Lung (tissue), 12 donors: ENCODE data around the gene CACNG1. TPM values are rescaled to one million over a fixed set of nuclear protein-coding genes. Genes with fewer than 3 reads are reported as not detected.

Source experiments
- ATAC-seq: fragments of 200-7000 bp; cut with Tn5 transposase; one replicate; pipeline ENCODE4 v1.9.1; 2020; ENCODE audit warnings: moderate number of reproducible peaks; ENCODE audit not compliant: insufficient read depth, low FRiP score
- DNase-seq, 3 donors: peaks; one replicate each; pipeline ENCODE4 v3.0.0-alpha.2; 2013 to 2017
- H3K27ac ChIP-seq, 2 donors: one replicate each; pipeline ENCODE4 v1.5.1; 2013; ENCODE audit warnings: mild to moderate bottlenecking in 2 of 2, moderate library complexity in 2 of 2, control low read depth in 1 of 2, inconsistent platforms in 1 of 2, low read depth in 1 of 2, low read length in 1 of 2
- H3K27me3 ChIP-seq, 3 donors: one replicate each; pipeline ENCODE4 v1.5.1; 2013; ENCODE audit warnings: low read length in 2 of 3; ENCODE audit not compliant: control insufficient read depth in 3 of 3, insufficient read depth in 3 of 3
- H3K36me3 ChIP-seq, 4 donors: one replicate each; pipeline ENCODE4 v1.5.1; 2013; ENCODE audit warnings: low read length in 4 of 4, mild to moderate bottlenecking in 1 of 4, moderate library complexity in 1 of 4; ENCODE audit not compliant: control insufficient read depth in 4 of 4, insufficient read depth in 4 of 4
- H3K4me1 ChIP-seq, 5 donors: one replicate each; pipeline ENCODE4 v1.5.1; 2013; ENCODE audit warnings: low read length in 5 of 5, mild to moderate bottlenecking in 2 of 5, moderate library complexity in 1 of 5; ENCODE audit not compliant: control insufficient read depth in 5 of 5, insufficient read depth in 5 of 5
- H3K4me3 ChIP-seq: one replicate; pipeline ENCODE4 v1.5.1; 2013; ENCODE audit warnings: mild to moderate bottlenecking, control low read depth, moderate library complexity
- H3K9ac ChIP-seq, 2 donors: one replicate each; pipeline ENCODE4 v1.5.1; 2013; ENCODE audit warnings: low read length in 2 of 2, control low read depth in 1 of 2; ENCODE audit not compliant: insufficient read depth in 1 of 2
- H3K9me3 ChIP-seq, 4 donors: one replicate each; pipeline ENCODE4 v1.5.1; 2013; ENCODE audit warnings: low read length in 3 of 4, mild to moderate bottlenecking in 1 of 4, moderate library complexity in 1 of 4; ENCODE audit not compliant: control insufficient read depth in 4 of 4, insufficient read depth in 3 of 4
- CTCF ChIP-seq: IDR thresholded peaks from 2 replicates; pipeline ENCODE4 v1.5.1; 2012; ENCODE audit warnings: mild to moderate bottlenecking; ENCODE audit errors: control extremely low read depth, extremely low read depth
- whole genome bisulfite sequencing, 2 donors: extraction: QIAGEN DNeasy Blood & Tissue Kit; methylation state at CpG; one replicate each; pipeline ENCODE4 v1.1.7; 2013; 5-methylcytosine and 5-hydroxymethylcytosine counted together
- polyA plus RNA-seq, 2 donors: library from polyadenylated mRNA; stranded (reverse); fragments of 200-250 nt; gene quantifications; one replicate each; pipeline ENCODE4 v1.2.1, GENCODE V29; 2013
- total RNA-seq, 2 donors: library from RNA; depleted of rRNA in 1 of 2; stranded (reverse); fragments of >200 nt in 1 of 2; gene quantifications; one replicate each; pipeline ENCODE4 v1.2.1, GENCODE V29; 2014 to 2021
- donor health status: control.
- donor health status: control.
- donor health status: Bipolar disorder and iron deficiency.
- donor health status: healthy.
- donor health status: DM: yes; HTN: yes; CAD: no.

The CACNG1 gene
- total and polyA plus RNA-seq, 4 donors, result 0.05 to 0.08 TPM; not detected in 2

DNA sequence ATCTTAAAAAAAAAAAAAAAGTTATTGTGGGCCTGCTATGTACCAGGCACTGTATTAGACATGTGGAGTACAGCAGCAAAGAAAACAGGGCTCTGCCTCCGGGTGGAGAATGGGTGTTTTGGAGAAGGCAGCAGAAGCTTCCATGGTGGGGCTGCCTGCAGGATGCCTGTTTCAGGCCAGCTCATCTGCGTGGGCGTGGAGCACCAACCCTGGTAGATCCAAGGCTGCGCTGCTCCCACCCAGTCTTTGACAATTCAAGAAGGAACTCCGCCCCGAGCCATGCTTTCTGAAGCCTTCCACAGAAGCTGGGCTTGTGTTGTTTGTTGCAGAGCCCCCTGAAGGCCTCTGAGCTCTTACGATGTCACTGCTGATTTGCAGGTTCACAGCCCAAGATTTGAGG lies 23.2 kb upstream of the CACNG1 start:
- H3K36me3 ChIP-seq, result no peaks in the 10 kb centered on the region
- no peaks in the 10 kb centered on the region for H3K4me1 ChIP-seq
- no peaks in the 10 kb centered on the region for H3K9me3 ChIP-seq
- WGBS, 2 donors, result 91 to 94% methylated on average over 7 of the region's 7 CpGs
- DNase-seq (no peak), ATAC-seq (no peak)
- no peaks in the 10 kb centered on the region for H3K27me3 ChIP-seq
- H3K27ac ChIP-seq, result no peak overlapping the region
- no peak for TF ChIP-seq CTCF
- H3K9ac ChIP-seq, result no peak overlapping the region
- H3K4me3 ChIP-seq, result no peak overlapping the region

GRCh38 chr17:67021743-67022450 lies 22.5 kb upstream of the CACNG1 start:
- Histone ChIP-seq H3K27me3 (no peaks in the 10 kb centered on the region), H3K4me1 (no peaks in the 10 kb centered on the region), H3K9ac (no peak overlapping the region), H3K4me3 (no peak overlapping the region), H3K9me3 (no peaks in the 10 kb centered on the region), H3K27ac (no peak overlapping the region), H3K36me3 (no peaks in the 10 kb centered on the region)
- DNase-seq (no peak), ATAC-seq (no peak)
- 81 to 87% methylated on average over 16 of the region's 16 CpGs for WGBS, 2 donors
- no peak for TF ChIP-seq CTCF

- Histone ChIP-seq H3K9me3 (no peaks in the 10 kb centered on the region), H3K4me1 (no peaks in the 10 kb centered on the region), H3K4me3 (no peak overlapping the region), H3K27ac (no peak overlapping the region), H3K9ac (no peak overlapping the region), H3K27me3 (no peaks in the 10 kb centered on the region), H3K36me3 (no peaks in the 10 kb centered on the region)
- TF ChIP-seq CTCF, result no peak
- ATAC-seq (no peak), DNase-seq (no peak)
- 88 to 89% methylated on average over 12 of the region's 12 CpGs for WGBS, 2 donors
These were observed 21.9 kb upstream of the CACNG1 start for GRCh38 chr17:67022451-67022810.

DNA sequence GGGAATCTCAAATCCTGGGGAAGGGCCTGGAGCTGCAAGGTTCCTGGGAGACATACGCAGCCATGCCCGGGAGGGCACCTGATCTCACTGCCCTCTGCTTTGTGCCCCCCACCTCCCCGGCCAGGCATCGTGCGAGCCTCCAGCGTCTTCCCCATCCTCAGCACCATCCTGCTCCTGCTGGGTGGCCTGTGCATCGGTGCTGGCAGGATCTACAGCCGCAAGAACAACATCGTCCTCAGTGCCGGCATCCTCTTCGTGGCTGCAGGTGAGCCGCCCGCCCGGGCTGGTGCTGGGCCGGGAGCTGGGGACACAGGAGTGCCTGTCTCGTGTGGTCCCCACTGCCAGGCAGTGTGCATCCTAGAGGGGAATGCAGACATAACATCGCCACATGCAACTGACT lies 19.6 kb upstream of the CACNG1 start:
- Histone ChIP-seq H3K9ac (no peak overlapping the region), H3K27ac (no peak overlapping the region), H3K4me1 (no peaks in the 10 kb centered on the region), H3K4me3 (no peak overlapping the region), H3K27me3 (no peaks in the 10 kb centered on the region), H3K9me3 (no peaks in the 10 kb centered on the region), H3K36me3 (no peaks in the 10 kb centered on the region)
- no peak for TF ChIP-seq CTCF
- ATAC-seq (no peak), DNase-seq (no peak)
- WGBS, 2 donors, result 89 to 91% methylated on average over 17 of the region's 17 CpGs
